DMS 273 treated with DMSO at 0.1 percent for 48 hours (cell line): Measurements from ENCODE around the gene RAPGEF4.
A peak's percentile ranks its signal among the peaks of the same experiment; 100 is the strongest.
"Not testable (repeated sequence)": the region's sequence is repeated elsewhere in the genome, so short reads cannot be mapped to it uniquely, and the experiment has no call there.

Experiments
- DNase-seq: peaks from one replicate; lab custom pipeline; 2025; lab: John Stamatoyannopoulos, UW

Gene RAPGEF4

GRCh38 chr2:172774302-172774701 is 38.7 kb downstream of the RAPGEF4 start:
- DNase-seq = no peak

DNA sequence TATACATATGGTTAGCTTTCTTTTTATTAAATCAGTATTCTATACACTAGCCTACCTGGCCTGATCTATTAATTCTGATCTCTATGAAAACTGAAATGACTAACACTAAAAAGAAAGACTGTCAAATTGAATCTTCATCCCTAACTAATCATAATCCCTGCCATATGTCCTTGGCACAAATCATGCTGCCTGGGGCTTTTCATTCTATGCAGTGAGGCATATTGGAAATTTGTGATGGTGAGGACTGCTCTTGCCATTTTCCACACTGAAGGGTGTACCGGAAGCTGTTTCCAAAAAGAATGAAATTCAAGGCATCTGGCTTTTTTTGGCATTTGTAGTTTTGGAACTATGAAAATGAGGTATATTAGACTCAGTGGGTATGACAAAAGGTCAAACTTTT is 39.7 kb downstream of the RAPGEF4 start:
- DNase-seq = no peak

GRCh38 chr2:172777431-172777830 is 41.8 kb downstream of the RAPGEF4 start:
- no peak for DNase-seq

- DNase-seq = no peak
Measured at GRCh38 chr2:172782506-172783164, 47.0 kb downstream of the RAPGEF4 start.

DNA sequence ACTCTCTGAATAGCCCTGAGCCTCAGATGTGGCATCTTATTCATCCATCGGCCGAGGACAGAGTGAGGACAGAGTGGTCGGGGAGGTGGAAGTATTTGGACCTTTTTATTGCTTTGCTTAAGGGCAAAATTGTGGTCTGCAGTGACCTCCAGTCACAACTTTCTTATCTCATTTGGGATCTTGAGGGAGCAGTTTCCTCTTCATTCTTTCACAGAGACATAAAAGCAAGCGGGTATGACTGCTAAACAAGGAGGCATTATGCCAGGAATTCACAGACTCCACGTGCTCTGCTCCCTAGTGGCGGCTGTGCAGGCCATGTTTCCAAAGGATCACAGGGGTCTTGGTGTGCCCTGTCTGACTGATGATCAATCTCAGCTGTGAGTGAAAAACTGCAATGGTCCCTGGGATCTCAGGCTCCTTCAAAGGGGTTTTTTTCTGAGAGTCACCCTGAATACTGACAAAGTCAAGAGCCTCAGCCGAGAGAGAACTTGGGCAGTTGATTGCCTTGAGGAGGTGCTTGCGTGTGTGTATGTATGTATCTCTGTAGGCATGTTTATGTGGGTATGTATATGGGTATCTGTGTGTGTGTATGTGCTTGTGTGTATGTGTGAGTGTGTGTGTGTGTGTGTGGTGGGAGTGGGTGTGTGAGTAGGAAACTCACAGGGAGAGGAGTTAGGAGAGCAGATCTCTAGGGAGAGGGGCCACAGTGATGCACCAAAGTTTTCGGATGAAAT is 47.7 kb downstream of the RAPGEF4 start:
- no peak for DNase-seq

DNA sequence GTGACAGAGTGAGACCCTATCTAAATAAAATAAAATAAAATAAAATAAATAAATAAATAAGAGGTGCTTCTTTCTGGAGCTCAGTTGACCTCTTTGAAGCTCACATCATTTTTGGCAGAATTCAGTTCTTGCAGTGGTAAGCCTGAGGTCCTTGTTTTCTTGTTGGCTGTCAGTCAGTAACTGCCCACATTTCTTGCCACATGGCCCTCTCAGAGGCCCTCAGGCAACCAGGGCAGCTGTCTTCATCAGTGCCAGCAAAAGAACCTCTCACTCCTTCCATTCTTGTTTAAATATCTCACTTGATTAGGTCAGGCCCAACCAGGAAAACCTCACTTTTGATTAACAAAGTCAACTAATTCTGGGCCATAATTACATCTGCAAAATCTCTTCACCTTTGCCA is 53.2 kb downstream of the RAPGEF4 start:
- no peak for DNase-seq

- peak; percentile 18 for DNase-seq
Measured at GRCh38 chr2:172790404-172790803, 54.8 kb downstream of the RAPGEF4 start.

DNA sequence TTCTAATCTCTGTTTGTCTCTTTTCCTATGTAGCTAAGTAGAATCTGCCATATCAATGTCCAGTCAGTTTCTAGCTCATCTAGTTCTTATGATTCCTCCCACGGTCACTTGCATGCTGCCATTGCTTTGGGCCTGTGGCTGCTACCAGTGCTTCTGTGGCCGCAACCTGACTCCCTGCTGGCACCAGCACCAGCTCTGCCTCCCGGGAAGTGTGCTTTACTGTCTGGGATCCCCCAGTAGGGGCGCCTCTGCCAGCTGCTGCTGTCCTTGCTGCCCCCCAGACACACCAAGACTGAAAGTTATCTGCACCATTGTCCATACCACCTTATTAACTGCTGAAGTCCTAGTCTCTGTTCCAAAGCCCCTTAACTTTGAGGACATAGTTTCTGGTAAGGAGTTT is 56.3 kb downstream of the RAPGEF4 start:
- DNase-seq = no peak

DNA sequence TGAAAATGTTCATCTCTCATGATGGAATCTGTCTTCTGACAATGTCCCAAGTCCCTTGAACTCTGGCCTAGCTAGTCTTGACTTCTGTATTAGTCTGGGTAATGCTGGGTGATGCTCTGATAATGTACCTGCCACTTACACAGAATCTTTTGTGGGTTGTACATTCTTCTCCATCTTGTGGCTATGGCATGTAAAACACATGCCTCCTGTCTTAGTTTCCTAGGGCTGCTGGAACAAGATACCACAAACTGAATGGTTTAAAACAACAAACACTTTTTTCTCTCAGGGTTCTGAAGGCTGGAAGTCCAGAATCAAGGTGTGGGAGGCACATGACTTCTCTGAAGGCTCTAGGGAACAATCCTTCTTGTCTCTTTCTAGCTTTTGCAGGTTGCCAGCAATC is 57.1 kb downstream of the RAPGEF4 start:
- no peak for DNase-seq

GRCh38 chr2:172803308-172803707 is 67.7 kb downstream of the RAPGEF4 start:
- not testable (repeated sequence) for DNase-seq

DNA sequence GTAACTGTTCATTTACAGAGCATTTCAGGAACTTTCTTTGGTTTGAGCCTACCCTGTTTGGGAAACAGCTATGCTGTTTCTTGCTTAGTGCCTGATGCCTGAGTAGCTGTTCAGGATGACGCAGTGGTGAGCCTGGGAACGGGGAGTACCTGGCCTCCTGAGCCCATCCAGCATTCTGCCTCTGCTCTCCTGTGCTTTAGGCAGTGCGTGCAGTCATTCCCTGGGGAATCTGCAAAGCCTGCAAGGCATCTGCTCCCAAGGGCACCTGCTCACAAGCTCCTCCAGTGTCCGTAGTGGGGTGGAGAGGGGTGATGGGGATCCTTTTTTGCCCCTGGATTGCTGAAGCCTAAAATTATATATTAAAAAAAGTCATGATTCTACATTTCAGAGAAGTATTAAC is 68.8 kb downstream of the RAPGEF4 start:
- DNase-seq = no peak

- DNase-seq = peak; percentile 35
Measured at GRCh38 chr2:172806493-172806892, 70.8 kb downstream of the RAPGEF4 start.

GRCh38 chr2:172806996-172807395 is 71.4 kb downstream of the RAPGEF4 start:
- no peak for DNase-seq

DNA sequence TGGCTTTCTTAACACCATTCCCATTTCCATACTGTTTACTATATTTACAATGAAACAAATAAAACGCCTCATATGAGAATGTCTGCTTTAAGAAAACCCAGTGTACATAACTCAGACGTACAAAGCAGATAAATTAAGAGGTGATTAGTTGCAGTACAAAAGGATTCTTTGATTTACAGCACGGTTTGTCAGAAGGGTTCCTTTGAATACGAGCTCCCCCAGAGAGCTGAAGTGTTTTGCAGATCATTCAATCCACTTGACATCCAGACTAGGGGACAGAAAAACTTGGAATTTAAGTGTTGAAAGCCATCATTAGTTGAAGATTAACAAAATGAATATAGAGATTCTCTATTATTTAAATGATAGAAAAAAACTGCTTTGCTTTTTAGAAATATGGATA is 72.5 kb downstream of the RAPGEF4 start:
- no peak for DNase-seq

DNA sequence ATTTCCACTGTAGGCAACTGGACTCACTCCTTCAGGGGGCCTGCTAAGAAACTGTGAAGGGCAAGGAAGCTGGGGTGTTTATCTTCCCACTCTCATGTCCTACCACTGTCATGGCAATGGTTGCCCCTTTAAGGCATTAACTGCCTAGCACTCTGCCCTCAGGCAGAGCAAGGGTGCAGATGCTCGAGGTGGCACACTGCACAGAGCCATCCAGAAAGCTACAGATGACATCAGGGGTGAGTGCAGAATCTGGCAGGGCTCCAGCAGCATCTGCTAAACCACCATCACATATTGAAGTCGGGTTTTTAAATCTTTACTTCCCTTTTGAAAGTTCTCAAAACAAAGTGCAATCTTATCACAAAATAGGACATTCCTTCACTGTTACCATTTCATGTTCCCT is 75.4 kb downstream of the RAPGEF4 start:
- DNase-seq = no peak

- no peak for DNase-seq
Measured at GRCh38 chr2:172812158-172812744, 76.6 kb downstream of the RAPGEF4 start.

DNA sequence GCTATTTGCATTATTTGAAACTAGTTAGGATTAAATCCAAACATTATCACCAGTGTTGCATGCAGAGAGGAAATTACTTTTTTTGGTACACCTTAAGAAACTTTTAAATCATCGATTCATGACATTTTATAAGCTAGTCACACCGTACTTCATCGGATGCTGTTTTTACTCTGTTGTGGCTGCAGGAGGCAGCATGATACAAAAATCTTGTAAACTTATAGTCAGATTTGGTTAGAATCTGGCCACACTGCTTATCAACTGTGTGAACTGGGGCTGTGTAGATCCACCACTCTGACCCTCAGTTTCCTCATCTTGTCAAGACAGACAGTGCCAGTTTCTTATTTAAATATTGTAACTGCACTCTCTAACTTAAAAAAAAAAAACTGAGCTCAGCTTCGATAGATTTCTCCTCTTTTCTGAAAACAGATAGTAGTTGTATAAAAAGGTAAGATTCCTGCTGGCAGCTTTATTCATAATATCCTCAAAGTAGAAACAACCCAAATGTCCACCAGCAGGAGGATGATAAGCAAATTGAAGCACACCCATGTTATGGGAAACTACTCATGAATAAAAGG is 77.8 kb downstream of the RAPGEF4 start:
- DNase-seq = no peak

- no peak for DNase-seq
Measured at GRCh38 chr2:172817411-172817810, 81.8 kb downstream of the RAPGEF4 start.

DNA sequence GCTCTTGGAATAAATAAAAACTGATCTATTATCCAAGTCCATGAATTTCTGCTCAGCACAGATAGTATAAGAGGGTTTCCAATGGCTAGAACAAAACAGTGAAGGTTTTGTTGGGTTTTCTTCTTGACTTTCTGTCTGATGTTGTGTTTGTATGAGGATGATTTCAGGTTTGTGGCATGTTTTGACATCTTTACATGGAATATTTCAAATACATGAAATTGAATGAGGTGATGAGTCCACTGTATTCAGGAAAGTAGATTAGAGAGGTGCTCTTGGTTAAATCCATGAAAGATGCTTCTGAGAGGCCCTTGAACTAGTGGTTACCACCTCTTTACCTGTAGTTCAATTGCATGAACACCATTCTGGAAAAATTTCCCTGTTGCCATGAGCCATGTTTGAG is 84.3 kb downstream of the RAPGEF4 start:
- no peak for DNase-seq

GRCh38 chr2:172821370-172822338 is 86.0 kb downstream of the RAPGEF4 start:
- no peak for DNase-seq

DNA sequence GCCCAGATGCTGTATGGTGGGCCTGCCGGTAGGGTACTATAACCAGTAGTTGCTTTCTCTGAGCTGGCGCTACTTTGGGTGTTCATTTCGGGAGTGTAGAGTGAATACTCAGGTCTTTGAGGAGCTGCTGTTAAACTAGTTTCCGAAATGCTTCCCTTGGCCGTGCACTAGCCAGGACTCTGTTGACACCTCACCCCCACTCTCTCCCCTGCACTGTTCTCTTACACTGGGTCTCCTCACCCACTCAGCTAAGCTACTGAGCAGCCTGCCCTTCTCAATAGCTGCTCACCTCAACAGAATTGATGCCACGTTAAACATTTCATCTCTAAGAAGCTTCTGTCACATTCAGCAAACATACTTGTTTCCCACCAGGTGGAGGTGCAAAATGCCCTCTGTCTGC is 86.9 kb downstream of the RAPGEF4 start:
- DNase-seq = no peak
